HG02678 (cell line): ENCODE results near the gene ACAD9.
"Not testable (repeated sequence)": the region's sequence is repeated elsewhere in the genome, so short reads cannot be mapped to it uniquely, and the experiment has no call there.

Source experiments
- ATAC-seq: cut with Tn5 transposase; IDR thresholded peaks from one replicate; pipeline ENCODE4 v1.9.1; 2021; ENCODE audit warnings: mild to moderate bottlenecking, moderate library complexity; ENCODE audit not compliant: unreplicated experiment

Gene ACAD9

DNA sequence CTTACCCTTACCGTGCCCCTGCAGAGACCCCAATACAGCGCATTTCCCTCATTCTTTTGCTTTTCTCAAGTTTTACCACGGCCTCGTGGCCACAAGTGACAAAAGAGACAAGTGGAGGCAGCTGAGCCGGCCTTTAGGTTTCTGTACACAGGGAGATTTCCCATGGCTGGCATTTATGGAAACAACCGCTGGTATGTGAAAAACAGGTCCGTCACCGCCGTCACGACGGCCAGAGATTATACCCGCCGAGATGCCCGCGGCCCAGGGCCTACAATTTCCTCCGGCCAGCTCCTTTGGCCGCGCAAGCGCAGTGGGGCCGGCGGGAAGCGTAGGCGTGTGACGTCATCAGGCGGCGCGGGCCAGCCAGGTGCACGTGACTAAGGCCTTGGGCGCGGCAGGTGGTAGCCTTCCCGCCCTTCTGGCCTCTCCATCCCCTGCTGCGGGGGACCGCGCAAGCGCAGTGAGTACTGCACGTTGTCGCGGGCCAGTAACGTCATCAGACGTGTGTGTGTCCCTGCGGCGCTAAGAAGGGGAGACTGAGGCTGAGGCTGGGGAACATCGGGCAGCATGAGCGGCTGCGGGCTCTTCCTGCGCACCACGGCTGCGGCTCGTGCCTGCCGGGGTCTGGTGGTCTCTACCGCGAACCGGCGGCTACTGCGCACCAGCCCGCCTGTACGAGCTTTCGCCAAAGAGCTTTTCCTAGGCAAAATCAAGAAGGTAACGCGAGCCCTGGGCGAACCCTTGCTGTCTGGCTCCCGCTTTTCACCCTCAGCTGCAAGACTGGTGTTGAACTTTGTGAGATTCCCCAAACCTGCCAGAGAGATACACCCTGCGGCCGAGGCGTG is at the start of gene ACAD9:
Gene ACAD9 (plus strand): TSS at position 496 of the 845 bp plus-strand sequence. CDS start 72 bp downstream, at position 568.
- ATAC-seq: peak; percentile 96

DNA sequence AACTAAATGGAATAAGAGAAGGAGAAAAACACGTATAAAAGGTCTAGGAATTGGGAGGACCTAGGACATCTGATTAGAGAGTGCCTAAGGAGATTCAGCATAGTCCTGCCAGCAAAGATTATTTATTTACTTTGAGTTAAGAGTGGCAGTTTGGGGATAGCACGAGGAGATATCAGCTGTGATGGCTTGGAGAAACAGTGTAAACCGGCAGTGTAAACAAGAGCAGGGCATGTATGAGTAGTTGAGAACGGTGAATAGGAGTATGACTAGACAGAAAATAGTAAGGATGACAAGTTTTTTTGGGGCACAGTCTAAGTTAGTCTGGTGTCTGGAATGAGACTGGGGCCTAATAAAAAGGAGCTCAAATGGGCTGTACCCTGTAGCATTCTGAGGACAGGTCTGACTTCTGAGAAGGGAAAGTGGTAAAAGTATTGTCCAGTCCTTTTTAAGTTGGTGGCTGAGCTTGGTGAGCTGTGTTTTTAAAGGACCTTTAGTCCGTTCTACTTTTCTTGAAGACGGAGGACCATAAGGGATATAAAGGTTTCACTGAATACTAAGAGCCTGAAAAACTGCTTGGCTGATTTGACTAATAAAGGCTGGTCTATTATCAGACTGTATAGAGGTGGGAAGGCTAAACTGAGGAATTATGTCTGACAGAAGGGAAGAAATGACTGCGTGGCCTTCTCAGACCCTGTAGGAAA is 49.3 kb upstream of the ACAD9 start:
- ATAC-seq: not testable (repeated sequence)

DNA sequence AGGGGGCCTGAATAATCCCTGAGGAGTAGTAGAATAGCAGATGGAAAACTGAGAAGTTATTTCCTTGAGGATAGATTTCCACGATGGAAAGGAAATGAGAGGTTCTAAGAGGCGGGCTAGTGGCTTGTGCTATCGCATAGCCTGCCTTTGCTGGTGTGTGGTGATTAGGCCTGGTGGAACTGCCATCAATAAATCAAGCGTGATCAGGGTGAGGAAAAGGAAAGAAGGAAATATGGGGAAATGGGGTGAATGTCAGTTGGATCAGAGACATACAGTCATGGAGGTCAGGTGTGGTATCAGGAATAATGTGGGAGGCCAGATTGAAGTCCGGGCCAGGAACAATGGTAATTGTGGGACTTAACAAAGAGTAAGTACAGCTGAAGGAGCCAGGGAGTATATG is 48.7 kb upstream of the ACAD9 start:
- not testable (repeated sequence) for ATAC-seq

DNA sequence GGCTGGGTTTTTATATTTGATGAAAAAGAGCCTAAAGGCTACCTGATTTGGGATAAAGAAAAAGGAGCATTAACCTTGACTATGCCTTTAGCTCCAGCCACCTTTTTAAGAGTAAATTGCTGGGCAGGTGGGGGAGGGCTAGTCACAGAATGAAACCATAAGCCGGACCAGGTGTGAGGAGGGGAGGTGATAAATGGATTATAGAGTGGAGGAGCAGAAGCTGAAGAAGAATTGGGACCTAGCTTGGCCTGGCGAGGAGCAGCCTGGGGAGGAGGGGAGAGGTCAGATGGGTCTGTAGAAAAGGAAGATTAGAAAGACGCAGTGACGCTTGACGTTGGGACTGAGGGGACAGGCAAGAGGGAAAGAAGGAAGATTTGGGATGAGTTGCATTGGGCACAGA is 46.4 kb upstream of the ACAD9 start:
- not testable (repeated sequence) for ATAC-seq

DNA sequence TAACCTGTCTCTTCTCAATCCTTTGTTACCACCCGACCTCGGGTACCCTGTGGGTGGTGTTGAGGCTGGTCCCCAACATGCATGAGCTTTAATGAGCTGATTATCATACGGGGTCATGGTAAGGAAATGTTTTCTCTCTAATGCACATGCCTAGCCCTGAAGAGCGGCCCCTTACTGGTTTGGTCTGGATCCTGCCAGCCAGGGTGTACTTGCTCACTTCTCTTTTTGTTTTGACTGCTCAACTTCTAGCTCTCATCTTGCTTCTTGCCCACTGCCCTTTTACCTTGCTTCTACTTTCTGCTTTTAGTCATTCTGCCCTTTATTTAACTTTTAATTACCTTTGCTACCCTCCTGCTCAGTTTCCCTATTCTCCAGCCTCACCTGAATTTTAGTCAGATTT is 44.3 kb upstream of the ACAD9 start:
- no peak for ATAC-seq

DNA sequence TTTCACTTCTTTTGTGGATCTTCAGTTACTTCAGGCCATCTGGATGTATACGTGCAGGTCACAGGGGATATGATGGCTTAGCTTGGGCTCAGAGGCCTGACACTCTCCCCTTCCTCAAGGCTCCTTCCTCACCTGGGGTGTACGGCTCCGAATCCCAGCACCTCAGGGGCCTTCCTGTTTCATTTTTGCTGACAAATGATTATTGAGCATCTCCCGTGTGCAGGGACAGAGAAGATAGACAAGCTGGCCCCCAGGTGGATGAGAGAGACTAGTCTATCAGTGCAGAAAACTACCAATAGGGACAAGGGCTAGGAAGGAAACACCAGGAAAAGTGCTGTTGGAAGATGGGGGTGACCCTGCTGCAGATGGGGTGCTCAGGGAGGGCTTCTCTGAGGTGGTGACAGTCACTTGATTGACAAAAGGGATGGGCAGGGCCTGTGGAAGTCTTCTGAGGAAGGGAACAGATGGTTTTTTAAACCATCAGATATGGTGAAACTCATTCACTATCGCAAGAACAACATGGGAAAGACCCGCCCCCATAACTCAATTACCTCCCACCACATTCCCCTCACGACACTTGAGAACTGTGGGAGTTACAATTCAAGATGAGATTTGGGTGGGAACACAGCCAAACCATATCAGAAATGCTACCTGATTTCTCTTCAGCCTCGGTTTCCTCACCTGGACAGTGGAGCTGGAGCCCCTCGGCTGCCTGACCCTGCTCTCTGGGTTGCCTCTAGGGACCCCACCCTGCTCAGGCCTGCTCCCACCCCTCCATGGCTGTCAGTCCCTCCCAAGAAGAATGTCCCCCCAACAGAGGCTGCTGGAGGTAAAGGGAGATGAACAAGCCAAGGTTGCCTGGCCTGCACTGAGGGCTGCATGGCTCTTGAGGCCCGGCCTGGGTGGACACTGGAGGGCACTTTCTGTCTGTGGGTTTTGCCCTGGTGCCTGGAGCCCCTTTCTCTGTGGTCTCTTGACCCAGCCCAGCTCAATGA is 37.2 kb upstream of the ACAD9 start:
- ATAC-seq: no peak

DNA sequence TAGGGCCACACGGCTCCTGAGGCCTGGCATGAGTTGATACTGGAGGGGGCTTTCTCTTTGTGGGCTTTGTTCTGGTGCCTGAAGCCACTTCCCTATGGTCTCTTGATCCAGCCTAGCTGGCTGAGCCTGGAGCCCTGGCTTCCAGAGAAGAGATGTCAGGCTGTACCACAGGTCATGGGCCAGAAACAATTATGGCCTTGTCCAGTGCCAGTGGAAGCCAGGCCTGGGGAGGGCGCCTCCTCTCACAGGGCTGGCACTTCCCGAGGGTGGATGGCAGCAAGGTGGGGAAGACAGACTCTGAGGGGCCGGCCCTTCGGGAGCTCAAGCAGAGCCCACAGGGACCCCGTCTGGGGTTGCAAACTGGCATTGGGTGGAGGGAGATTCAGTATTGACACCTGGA is 34.9 kb upstream of the ACAD9 start:
- ATAC-seq: no peak

DNA sequence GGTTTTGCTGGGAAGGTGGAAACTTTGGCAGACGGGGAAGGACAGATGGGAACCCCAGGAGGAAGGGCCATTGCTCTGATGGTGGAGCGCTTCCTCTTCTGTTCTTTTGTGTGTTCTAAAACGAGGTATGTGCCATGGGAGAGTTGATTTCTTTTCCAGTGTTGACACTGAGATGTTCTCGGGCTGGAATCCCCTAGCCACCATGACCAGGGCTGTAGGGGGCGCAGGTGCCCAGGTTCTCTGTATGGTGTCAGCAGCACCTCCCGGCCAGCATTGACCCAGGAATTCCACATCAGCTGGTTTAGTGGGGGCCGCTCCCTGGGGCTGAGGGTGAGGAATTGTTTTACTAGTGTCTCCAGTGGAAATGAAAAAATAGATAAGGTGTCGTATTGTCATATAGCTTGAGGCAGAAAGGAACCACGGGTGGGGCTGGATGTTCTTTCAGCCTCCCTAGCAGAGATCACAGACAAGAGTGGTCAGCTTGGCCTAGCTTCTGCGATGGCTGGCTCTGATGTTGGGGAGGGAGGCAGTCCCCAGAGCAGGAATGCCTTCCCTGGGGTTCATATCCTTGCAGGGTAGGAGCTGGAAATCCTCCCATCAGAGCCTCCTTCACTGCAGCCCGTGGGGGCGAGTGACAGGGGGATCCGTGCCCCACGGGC is 34.2 kb upstream of the ACAD9 start:
- ATAC-seq: no peak

DNA sequence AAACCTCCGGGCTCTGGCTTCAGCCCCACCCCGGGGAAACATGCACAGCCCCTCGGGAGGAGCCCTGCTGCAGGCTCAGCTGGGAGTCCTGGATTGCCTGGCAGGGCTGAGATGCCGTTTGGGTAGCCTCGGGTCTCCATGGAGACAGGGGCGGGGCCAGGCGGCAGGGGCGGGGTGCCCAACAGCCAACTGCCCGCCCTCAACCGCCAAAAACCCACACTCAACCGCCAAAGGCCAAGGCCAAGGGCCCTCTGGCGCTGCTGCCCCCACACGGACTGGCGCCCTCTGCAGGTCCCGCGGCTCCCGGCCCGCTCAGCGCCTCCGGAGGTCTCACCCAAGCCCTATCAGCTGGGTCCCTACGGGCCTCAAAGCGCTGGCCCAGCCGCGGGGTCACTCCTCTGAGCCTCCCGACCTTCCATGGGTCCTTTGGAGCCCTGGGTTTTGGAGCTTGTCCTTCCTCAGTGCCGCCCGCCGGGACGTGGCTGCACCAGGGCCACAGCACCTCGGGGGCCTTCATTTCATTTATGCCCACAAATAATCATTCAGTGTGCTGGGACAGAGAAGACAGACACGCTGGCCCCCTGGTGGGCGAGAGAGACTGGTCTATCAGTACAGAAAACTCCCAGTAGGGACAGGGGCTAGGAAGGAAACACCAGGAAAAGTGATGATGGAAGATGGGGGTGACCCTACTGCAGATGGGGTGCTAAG is 33.5 kb upstream of the ACAD9 start:
- peak; percentile 77 for ATAC-seq

DNA sequence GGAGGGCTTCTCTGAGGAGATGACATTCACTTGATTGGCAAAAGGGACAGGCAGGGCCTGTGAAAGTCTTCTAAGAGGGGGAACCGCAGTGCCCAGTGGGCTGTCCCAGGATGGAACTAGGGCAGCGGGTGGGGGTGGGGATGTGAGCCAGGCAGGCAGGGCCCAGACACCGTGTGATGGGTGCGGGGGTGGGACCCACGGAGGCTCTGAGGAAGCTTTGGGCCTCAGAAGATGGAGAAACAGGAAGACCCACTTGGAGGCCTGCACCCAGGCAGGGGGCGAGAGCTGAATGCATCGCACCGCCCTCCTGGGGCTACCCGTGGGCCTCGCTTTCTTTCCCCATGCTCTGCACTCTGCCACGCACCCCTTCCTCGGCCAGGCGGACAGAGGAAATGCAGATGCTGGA is 32.9 kb upstream of the ACAD9 start:
- ATAC-seq: no peak

DNA sequence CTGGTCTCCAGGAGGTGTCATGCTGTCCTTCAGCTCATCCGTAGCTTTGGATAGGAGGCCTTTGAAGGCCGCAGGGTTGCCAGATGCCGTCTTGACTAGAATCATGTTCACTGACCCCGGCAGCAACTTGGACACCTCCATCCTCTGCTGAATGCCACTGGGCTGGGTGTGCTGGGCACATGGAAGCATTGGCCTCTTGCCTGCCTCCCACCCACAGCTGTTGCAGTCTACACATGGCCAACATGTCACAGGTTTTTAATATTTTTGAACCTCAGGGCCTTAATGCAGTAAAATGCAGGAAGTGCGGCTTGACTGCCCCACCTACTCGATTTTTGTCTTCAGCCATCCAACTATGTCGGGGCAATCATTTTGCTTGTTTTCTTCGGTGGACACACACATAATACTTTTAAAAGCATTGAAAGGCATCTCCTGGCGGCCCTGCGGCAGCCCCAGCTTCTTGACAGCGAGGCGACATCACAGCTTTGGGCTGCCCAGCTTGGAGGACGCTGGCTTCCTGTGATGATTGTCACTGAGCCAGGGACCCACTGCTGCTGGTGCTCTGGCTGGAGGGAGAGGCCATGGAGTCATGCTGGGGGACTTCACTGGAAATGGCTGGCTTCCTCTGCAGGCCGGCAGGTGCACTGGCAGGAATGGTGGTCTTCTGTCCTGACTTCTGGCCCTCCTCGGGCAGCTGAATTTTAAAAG is 31.6 kb upstream of the ACAD9 start:
- no peak for ATAC-seq

DNA sequence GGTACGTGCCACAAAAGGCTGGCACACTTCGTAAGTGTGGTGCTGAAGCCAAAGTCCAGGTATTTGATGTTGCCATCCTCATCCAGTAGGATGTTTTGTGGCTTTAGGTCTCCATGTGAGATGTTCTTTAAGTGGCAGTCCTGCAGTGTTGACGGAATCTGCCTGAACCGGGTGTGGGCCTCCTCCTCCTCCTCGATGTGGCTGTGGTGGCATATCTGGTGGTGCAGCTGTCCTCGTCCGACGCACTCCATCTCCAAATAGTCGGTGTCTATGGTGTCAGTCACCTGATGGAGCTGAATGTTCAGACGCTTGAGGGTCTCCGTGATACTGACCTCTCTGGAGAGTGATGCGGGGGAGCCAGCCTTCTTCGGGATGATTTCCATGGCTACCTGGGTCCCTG is 30.5 kb upstream of the ACAD9 start:
- no peak for ATAC-seq

DNA sequence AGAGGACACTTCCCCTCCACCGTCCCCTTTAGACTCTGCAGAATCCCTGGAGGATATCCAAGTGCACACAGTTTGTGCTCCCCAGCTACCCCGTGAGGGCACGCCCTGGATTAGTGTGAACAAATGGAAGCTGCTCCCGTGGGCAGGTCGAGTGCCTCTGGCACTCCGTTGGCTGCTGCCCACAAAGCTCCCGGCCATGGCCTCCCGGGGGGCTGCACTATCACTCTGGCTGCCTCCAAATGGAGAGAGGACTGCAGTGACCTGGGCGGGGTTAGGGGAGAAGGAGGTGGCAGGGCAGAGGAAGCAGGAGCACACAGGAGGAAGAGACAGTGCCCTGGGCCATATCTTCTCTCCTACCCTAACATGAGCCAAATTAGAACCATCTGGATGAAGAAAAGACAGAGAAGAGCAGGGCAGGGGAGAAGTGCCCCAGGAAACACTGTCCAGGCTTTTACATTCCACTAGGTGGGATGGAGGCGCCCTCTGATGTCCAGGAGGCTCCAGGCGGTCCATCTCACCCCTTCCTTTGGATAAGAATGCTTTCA is 29.4 kb upstream of the ACAD9 start:
- ATAC-seq: no peak

DNA sequence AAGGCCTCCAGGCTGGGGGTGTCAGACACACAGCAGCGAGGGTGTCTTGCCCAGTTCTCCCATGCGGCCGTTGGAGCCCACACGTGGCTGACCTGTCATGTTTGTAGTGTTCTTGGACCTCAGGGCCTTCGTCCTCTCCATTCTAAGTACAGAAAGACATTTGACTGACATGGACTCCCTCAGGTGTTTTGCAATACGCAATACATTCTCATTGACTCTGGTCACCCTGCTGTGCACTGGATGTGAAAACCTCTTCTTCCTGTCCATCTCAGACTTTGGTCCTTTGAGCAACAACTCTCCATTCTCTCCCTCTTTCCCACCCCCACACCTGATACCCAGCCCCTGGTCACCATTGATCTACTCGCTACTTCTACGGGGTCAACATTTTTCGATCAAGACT is 28.9 kb upstream of the ACAD9 start:
- no peak for ATAC-seq

DNA sequence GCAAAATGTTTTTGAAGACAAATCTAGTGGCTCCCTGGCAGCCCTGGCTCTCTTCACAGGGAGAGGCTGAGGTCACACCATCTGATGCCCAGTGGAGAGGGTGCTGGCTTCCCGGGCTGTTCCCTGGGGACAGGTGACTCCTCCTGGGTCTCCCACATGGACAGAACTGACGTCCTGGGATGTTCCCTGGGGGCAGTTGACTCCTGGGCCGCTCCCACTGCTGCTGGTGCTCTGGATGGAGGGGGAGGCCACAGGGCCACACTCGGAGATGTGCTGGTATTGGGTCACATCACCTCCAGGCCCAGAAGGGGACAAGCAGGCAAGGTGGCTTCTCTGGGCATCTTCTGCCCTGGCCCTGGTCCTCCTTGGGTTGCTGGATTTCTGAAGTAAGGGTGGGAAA is 27.8 kb upstream of the ACAD9 start:
- no peak for ATAC-seq

DNA sequence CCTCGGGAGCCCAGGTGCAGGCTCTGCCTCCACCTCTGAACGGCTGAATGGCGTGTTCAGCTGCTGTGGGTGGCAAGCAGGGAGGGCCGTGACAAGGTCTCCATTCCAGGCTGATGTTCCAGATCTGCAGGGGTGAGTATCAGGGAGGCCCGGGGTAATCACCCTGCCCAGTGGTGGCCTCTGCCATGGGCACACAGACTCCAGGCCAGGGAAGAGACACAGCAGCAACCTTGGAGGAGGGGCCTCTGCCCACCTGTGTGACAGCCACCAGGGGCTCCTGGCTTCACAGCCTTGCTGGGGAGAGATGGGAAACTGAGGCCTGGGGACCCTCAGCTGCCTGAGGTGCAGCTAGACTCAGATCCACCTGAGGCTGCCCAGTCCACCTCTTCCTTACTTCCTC is 25.6 kb upstream of the ACAD9 start:
- ATAC-seq: no peak

DNA sequence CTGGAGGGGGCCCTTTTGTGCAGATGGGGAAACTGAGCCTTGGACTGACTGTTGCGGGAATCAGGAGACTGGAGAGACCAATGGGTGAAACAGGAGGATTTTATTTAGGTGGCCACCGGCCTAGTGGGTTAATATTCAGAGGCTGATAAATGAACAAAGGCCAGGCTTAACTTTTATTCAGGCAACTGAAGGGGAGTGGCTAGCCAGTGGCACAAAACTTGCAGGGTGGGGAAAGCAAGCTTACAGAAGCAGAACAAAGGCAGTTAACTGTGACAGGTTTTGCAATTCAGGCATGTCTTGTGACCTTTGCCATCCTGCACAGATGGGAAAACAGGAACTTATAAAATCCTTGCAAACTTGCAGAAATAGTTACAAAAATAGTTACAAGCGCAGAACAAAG is 24.9 kb upstream of the ACAD9 start:
- no peak for ATAC-seq

DNA sequence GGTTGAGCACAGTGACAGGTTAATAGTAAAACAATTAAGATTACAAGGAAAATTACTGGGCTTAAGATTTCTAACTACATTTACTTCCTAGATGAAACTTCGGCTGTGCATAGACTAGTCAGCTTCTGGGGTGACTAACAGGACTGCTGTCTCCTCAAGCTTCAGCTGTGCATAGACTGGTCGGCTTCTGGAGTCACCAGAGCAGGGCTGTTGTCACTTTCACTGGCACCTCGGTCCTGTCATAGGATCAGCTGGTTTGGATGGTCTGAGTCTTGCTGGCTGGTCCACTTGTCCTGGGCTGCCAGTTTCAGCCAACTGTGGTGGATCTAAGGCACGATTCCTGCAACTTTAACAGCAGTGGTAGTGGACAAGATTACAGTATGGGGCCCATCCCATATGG is 23.9 kb upstream of the ACAD9 start:
- ATAC-seq: no peak

DNA sequence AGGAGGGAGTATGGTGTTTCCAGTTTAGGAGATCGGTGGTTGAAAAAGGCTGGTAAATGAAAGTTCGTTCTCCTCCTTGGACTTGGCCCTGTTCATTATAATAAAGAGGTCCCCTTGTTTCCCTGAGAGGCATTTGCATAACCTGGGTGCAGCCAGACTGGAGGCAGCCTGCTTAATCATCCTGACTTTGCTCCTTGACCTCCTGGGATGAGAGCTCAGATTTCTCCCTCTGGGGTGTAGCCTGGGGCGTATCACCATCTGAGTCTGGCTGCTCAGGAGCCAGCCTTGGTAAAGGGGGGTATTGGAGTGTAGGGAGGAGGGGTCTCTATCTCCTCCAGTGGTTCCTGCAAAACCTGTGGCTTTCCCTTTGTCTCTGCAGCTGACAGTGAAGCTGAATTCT is 21.3 kb upstream of the ACAD9 start:
- no peak for ATAC-seq
